HUES48 (cell line): ENCODE data around the gene PLXNA2.

Experiments
- H3K27ac ChIP-seq: one replicate; pipeline ENCODE4 v1.7.0; 2013; ENCODE audit warnings: low read depth, low read length, inconsistent platforms
- H3K27me3 ChIP-seq: 2 replicates; pipeline ENCODE4 v1.6.1; 2013; ENCODE audit warnings: mild to moderate bottlenecking, low read length; ENCODE audit not compliant: control insufficient read depth, insufficient read depth
- H3K36me3 ChIP-seq: 2 replicates; pipeline ENCODE4 v1.6.1; 2013; ENCODE audit warnings: low read length; ENCODE audit not compliant: control insufficient read depth, insufficient read depth
- H3K4me1 ChIP-seq: 2 replicates; pipeline ENCODE4 v1.6.1; 2013; ENCODE audit warnings: mild to moderate bottlenecking, low read length; ENCODE audit not compliant: control insufficient read depth, insufficient read depth
- H3K4me3 ChIP-seq: 2 replicates; pipeline ENCODE4 v1.5.1; 2013; ENCODE audit warnings: mild to moderate bottlenecking, low read depth, low read length
- H3K9ac ChIP-seq: 2 replicates; pipeline ENCODE4 v1.6.1; 2013; ENCODE audit warnings: mild to moderate bottlenecking, low read depth, low read length, moderate library complexity
- H3K9me3 ChIP-seq: 2 replicates; pipeline ENCODE4 v1.6.1; 2013; ENCODE audit warnings: low read length; ENCODE audit not compliant: control insufficient read depth, insufficient read depth

The PLXNA2 gene

GRCh38 chr1:208047476-208047934, 196.7 kb downstream of the PLXNA2 start:
- Histone ChIP-seq H3K4me1 (0 out of 2 replicates have a peak, but pooled peaks cover under 1% of the 10 kb centered on the region), H3K27ac (no peak overlapping the region), H3K9me3 (no peaks in the 10 kb centered on the region), H3K27me3 (no peaks in the 10 kb centered on the region), H3K9ac (no peak overlapping the region), H3K4me3 (no peak overlapping the region), H3K36me3 (no peaks in the 10 kb centered on the region)

- H3K4me3 ChIP-seq: no peak overlapping the region
- H3K4me1 ChIP-seq: peaks cover 7% of the 10 kb centered on the region; the same call in 1 of the 2 replicates
- no peak overlapping the region for H3K27ac ChIP-seq
- H3K27me3 ChIP-seq: no peaks in the 10 kb centered on the region
- no peaks in the 10 kb centered on the region for H3K9me3 ChIP-seq
- no peak overlapping the region for H3K9ac ChIP-seq
- H3K36me3 ChIP-seq: no peaks in the 10 kb centered on the region
These were observed 198.5 kb downstream of the PLXNA2 start for GRCh38 chr1:208045463-208046260.

- H3K27me3 ChIP-seq: no peaks in the 10 kb centered on the region
- peaks cover 7% of the 10 kb centered on the region; the same call in 1 of the 2 replicates for H3K4me1 ChIP-seq
- H3K9ac ChIP-seq: no peak overlapping the region
- no peaks in the 10 kb centered on the region for H3K9me3 ChIP-seq
- no peak overlapping the region for H3K27ac ChIP-seq
- H3K36me3 ChIP-seq: no peaks in the 10 kb centered on the region
- H3K4me3 ChIP-seq: no peak overlapping the region
These were observed 199.4 kb downstream of the PLXNA2 start for GRCh38 chr1:208044589-208045462.

- no peak overlapping the region for H3K9ac ChIP-seq
- H3K4me3 ChIP-seq: no peak overlapping the region
- no peak overlapping the region for H3K27ac ChIP-seq
- H3K4me1 ChIP-seq: peaks cover 7% of the 10 kb centered on the region; the same call in 1 of the 2 replicates
- H3K9me3 ChIP-seq: no peaks in the 10 kb centered on the region
- no peaks in the 10 kb centered on the region for H3K36me3 ChIP-seq
- no peaks in the 10 kb centered on the region for H3K27me3 ChIP-seq
These were observed 200.4 kb downstream of the PLXNA2 start for GRCh38 chr1:208043691-208044181.

- Histone ChIP-seq H3K4me3 (no peak overlapping the region), H3K36me3 (no peaks in the 10 kb centered on the region)
These were observed 201.3 kb downstream of the PLXNA2 start for GRCh38 chr1:208042868-208043267.

GRCh38 chr1:208042041-208042615, 202.1 kb downstream of the PLXNA2 start:
- Histone ChIP-seq H3K4me3 (no peak overlapping the region), H3K9ac (no peak overlapping the region), H3K27ac (no peak overlapping the region), H3K9me3 (no peaks in the 10 kb centered on the region), H3K27me3 (no peaks in the 10 kb centered on the region), H3K36me3 (no peaks in the 10 kb centered on the region), H3K4me1 (peaks cover 7% of the 10 kb centered on the region; the same call in 1 of the 2 replicates)

More at GRCh38 chr1:208042868-208043267, 201.3 kb downstream of the PLXNA2 start:
- no peaks in the 10 kb centered on the region for H3K9me3 ChIP-seq
- no peak overlapping the region for H3K27ac ChIP-seq
- peaks cover 7% of the 10 kb centered on the region; the same call in 1 of the 2 replicates for H3K4me1 ChIP-seq
- H3K27me3 ChIP-seq: no peaks in the 10 kb centered on the region
- no peak overlapping the region for H3K9ac ChIP-seq

GRCh38 chr1:208041505-208041904, 202.7 kb downstream of the PLXNA2 start:
- Histone ChIP-seq H3K4me3 (no peak overlapping the region), H3K36me3 (no peaks in the 10 kb centered on the region), H3K27me3 (no peaks in the 10 kb centered on the region)

GRCh38 chr1:208040821-208041297, 203.3 kb downstream of the PLXNA2 start:
- Histone ChIP-seq H3K9ac (no peak overlapping the region), H3K9me3 (no peaks in the 10 kb centered on the region), H3K4me3 (no peak overlapping the region), H3K4me1 (peaks cover 7% of the 10 kb centered on the region; the same call in 1 of the 2 replicates), H3K36me3 (no peaks in the 10 kb centered on the region), H3K27me3 (no peaks in the 10 kb centered on the region), H3K27ac (no peak overlapping the region)

More at GRCh38 chr1:208041505-208041904, 202.7 kb downstream of the PLXNA2 start:
- Histone ChIP-seq H3K4me1 (peaks cover 7% of the 10 kb centered on the region; the same call in 1 of the 2 replicates), H3K27ac (no peak overlapping the region), H3K9me3 (no peaks in the 10 kb centered on the region), H3K9ac (no peak overlapping the region)

GRCh38 chr1:208039536-208040332, 204.4 kb downstream of the PLXNA2 start:
- Histone ChIP-seq H3K27me3 (no peaks in the 10 kb centered on the region), H3K9ac (no peak overlapping the region), H3K4me3 (no peak overlapping the region), H3K36me3 (no peaks in the 10 kb centered on the region), H3K9me3 (no peaks in the 10 kb centered on the region), H3K27ac (no peak overlapping the region), H3K4me1 (peaks cover 7% of the 10 kb centered on the region; the same call in 1 of the 2 replicates)

GRCh38 chr1:208038303-208038702, 205.9 kb downstream of the PLXNA2 start:
- Histone ChIP-seq H3K27ac (no peak overlapping the region), H3K9ac (no peak overlapping the region), H3K4me1 (peaks cover 7% of the 10 kb centered on the region; the same call in 1 of the 2 replicates), H3K36me3 (no peaks in the 10 kb centered on the region), H3K9me3 (no peaks in the 10 kb centered on the region), H3K4me3 (no peak overlapping the region), H3K27me3 (no peaks in the 10 kb centered on the region)
